Erythroblast (primary cell): ENCODE results near the gene C1QTNF5.

Experiments
- GATA1 ChIP-seq: IDR thresholded peaks from 2 replicates; pipeline ENCODE4 v1.6.1; 2011; ENCODE audit warnings: low read depth, mild to moderate bottlenecking, control low read depth, low read length, moderate library complexity
- POLR2A ChIP-seq: IDR thresholded peaks from 2 replicates; pipeline ENCODE4 v1.6.1; 2011; ENCODE audit warnings: mild to moderate bottlenecking, low read length

DNA sequence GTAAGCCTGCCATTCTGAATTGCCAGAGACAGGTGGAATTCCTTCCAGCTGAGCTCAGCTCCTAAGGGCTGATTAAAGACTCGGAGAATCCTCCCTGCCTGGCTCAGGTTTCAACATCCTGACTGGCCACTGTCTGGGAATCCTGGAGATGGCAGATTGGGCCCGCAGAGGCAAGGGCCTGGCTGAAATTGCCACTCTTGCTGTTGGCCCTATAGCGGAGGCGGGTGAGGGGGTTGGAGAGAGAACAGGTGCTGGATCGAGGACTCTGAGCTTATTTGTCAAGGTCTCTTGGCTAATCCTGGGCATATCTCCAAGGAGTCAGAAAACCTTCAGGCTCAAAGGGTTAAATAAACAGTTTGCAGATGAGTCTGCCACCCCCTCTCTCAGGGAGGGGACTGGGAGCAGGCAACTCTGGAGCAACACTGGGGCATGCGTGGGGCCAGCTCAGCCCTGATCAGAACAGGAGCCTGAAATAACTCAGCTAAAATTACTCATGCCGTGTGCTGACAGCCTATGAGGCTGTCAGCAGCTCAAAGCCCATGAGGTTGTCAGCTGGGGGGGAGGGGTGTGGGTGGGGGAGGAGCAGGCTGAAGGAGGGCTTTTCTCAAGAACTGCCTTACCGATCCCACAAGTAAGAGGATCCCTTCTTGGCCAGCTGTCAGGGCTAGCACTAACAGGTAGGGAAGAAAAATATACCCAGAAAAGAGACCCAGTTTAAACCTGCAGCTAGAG, 20.5 kb upstream of the C1QTNF5 start:
- TF ChIP-seq POLR2A (no peak), GATA1 (no peak)
